ENCODE measurements around the gene NAA20.

Gene NAA20

GRCh38 chr20:19990850-19991249 lies 26.3 kb upstream of the NAA20 start:
- in situ Hi-C loops (cut with MboI; ENCODE audit: low sequenced_read_pairs), result loop anchor here (25.0 kb wide), 1 partner anchor 204 kb away; no protein-coding TSS in a partner anchor

- in situ Hi-C loops (cut with MboI; ENCODE audit: low sequenced_read_pairs), result loop anchor here (25.0 kb wide), 1 partner anchor 204 kb away; no protein-coding TSS in a partner anchor
These were observed 25.9 kb upstream of the NAA20 start for GRCh38 chr20:19991308-19991707.

- in situ Hi-C loops (cut with MboI; ENCODE audit: low sequenced_read_pairs), result loop anchor here (25.0 kb wide), 1 partner anchor 205 kb away; no protein-coding TSS in a partner anchor
These were observed 25.3 kb upstream of the NAA20 start for GRCh38 chr20:19991854-19992253.

GRCh38 chr20:19992996-19993908 lies 23.9 kb upstream of the NAA20 start:
- in situ Hi-C loops (cut with MboI; ENCODE audit: low sequenced_read_pairs), result loop anchor here (25.0 kb wide), 1 partner anchor 206 kb away; no protein-coding TSS in a partner anchor

GRCh38 chr20:19993958-19994669 lies 23.0 kb upstream of the NAA20 start:
- in situ Hi-C loops (cut with MboI; ENCODE audit: low sequenced_read_pairs), result loop anchor here (25.0 kb wide), 1 partner anchor 207 kb away; no protein-coding TSS in a partner anchor

GRCh38 chr20:19995220-19995863 lies 21.8 kb upstream of the NAA20 start:
- in situ Hi-C loops (cut with MboI; ENCODE audit: low sequenced_read_pairs), result loop anchor here (25.0 kb wide), 1 partner anchor 208 kb away; no protein-coding TSS in a partner anchor

DNA sequence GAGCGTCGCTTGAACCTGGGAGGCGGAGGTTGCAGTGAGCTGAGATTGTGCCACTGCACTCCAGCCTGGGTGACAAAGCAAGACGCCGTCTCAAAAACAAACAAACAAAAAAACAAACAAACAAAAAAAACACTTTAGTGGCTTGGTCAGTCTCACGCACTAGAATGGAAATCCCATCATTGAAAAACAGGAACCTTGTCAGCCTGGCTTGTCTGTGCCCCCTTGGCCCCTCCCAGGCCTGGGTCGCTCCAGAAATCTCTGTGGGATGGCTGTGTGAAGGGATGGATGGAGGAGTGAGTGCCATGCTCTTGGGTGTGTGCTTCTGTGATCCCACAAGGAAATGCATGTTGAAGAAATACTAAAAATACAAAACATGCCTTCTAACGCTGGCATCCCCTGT lies 20.9 kb upstream of the NAA20 start:
- in situ Hi-C loops (cut with MboI; ENCODE audit: low sequenced_read_pairs), result loop anchor here (25.0 kb wide), 1 partner anchor 209 kb away; no protein-coding TSS in a partner anchor

DNA sequence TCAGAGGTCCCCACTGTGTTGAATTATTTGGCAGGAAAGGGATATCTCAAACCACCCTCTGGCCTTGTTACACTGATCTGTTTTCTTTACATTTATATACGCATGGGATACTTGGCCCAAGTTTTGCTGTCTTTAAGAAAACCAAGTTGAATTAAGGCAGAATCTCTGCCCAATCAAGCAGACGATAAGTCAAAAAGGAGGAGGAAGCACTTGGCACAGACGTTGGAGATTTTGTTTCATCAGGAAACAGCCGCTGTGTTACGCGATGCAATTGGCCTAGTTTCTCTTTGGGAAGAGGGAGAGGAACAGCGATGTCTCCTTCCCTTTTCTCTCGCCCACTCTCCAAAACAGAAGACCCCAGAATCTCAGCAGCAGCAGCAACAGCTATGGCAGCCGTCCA lies 20.2 kb upstream of the NAA20 start:
- in situ Hi-C loops (cut with MboI; ENCODE audit: low sequenced_read_pairs), result loop anchor here (25.0 kb wide), 1 partner anchor 210 kb away; no protein-coding TSS in a partner anchor

DNA sequence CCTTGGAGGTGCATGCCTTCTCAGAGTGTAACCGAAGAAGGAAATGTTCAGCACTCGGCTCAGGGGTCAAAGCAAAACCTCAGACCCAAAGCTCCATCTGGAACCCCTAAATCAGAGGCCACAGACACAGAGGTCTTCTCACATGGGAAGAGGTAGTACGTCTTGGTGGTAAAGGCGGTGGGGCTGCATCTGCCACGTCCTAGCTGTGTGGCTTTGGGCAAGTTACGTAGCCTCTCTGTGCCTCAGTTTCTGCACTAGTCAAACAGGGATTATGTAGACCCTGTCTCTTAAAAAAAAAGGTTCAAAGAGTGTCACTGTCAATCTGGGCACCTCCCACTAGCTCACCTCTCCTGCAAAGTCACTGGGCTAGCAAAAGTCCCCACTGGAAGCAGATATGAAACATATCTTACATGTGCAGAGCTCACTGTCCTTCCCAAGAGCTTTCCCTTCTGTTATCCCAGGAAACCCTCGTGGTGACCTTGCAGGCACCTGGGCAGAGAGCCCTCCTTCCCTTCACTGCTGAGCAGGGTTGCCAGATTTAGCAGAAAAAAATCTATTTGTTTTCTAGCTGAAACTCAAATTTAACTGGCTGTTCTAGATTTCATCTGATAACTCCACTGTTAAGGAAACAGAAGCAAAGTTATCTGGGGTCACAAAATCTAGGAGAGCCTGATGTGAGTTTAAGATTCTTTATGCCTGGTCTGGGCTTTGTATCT lies 18.0 kb upstream of the NAA20 start:
- in situ Hi-C loops (cut with MboI; ENCODE audit: low sequenced_read_pairs), result loop anchor here (25.0 kb wide), 1 partner anchor 212 kb away; no protein-coding TSS in a partner anchor

GRCh38 chr20:20000211-20000968 lies 16.8 kb upstream of the NAA20 start:
- in situ Hi-C loops (cut with MboI; ENCODE audit: low sequenced_read_pairs), result loop anchor here (10.0 kb wide), 1 partner anchor 106 kb away; no protein-coding TSS in a partner anchor

DNA sequence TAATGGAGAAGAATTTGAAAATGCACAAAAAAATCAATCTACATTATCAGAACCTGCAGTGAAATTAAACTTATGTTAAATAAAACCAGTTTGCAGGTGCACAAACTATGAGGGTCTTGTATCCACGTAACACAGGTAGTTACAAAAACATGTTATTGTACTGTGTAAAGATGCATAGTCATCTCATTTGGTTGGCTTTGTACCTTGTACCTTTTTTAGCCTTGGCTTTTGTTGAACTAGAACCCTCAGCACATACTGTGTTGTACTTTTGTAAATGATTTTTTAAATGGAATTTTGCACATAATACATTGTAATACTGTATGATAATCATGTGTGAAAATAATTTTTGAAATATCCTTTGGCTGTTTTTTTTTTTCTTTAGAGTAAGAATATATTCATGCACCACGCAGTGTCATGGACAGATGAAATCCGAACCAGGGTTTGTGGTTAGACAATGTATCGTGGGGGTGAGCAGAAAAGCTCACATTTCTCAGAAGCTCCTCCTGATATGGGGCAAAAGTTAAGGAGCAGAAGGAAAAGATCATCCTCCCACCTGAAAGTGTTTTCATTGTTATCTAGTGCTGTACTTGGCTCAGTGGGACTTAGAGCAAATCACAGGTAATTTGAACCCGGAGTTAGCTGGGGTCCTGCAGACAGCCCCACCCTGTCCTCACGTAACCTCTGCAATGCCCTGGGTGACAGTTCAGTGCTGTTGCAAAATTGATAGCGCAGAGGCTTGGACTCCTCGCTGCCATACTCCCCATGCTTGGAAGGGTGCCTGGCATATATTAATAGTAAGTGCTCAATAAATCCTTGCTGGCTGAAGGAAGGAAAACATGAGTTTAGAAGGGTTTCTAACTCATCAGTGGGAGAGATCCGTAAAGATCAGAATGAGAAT lies 14.8 kb upstream of the NAA20 start:
- in situ Hi-C loops (cut with MboI; ENCODE audit: low sequenced_read_pairs), result loop anchor here (10.0 kb wide), 1 partner anchor 108 kb away; no protein-coding TSS in a partner anchor

DNA sequence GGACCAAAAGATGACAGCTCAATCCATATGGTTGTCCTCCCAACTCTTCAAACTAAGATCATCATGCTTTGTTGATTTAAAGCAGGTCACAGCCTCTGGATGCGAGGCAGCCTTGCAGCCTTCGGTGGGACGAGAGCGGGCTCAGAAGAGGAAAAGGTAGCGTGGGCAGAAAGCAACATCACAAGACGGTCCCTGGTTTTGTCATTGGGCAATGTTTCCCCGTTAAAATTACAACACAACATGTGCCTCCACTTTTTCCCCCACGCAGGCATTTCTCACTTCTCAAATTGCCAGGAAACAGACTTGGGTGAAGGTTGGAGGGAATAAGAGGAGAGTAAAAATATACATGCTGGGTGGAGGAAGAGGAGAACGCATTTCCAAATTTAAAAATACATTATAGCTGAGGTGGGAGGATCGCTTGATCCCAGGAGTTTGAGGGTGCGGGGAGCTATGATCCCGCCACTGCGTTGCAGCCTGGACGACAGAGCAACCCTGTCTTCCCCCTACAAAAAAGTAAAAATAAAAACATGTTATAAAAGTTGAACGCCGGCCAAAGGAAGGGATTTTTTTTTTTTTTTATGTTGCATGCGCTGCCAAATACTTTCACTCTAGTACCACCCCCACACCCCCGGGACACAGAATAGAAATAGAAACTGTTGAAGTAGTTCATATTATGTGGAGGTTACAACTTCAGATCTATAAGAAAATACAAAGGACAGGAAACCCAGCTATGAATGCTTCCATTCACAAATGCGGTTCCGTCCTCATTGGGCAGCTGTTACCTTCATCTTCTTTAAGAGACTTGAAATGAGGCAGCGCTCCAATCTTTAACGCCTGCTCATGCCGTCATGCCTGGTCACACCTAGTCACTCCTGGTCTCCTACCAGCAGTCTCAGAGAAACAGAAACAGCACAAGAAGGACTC lies 13.9 kb upstream of the NAA20 start:
- in situ Hi-C loops (cut with MboI; ENCODE audit: low sequenced_read_pairs), result loop anchor here (10.0 kb wide), 1 partner anchor 108 kb away; no protein-coding TSS in a partner anchor

GRCh38 chr20:20003955-20004322 lies 13.2 kb upstream of the NAA20 start:
- in situ Hi-C loops (cut with MboI; ENCODE audit: low sequenced_read_pairs), result loop anchor here (10.0 kb wide), 1 partner anchor 109 kb away; no protein-coding TSS in a partner anchor

DNA sequence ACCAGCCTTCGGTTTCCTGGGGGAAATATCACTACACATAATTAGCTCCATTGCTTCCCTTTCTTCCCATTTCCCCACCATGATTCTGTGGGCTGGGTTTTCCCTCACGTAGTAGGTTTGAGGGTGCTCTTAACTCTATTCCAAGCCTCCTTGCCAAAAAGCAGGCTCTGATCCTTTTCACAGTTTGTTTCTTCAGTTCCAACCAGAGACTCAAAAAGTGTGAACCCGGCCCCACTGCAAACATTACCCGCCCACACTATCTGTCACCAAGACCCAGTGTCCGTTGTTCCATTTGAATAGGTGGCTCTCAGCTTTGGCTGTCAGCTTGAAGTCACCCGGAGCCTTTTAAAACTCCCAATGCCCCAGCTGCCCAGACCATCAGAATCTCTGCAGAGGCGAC lies 11.8 kb upstream of the NAA20 start:
- in situ Hi-C loops (cut with MboI; ENCODE audit: low sequenced_read_pairs), result loop anchor here (10.0 kb wide), 1 partner anchor 111 kb away; no protein-coding TSS in a partner anchor

DNA sequence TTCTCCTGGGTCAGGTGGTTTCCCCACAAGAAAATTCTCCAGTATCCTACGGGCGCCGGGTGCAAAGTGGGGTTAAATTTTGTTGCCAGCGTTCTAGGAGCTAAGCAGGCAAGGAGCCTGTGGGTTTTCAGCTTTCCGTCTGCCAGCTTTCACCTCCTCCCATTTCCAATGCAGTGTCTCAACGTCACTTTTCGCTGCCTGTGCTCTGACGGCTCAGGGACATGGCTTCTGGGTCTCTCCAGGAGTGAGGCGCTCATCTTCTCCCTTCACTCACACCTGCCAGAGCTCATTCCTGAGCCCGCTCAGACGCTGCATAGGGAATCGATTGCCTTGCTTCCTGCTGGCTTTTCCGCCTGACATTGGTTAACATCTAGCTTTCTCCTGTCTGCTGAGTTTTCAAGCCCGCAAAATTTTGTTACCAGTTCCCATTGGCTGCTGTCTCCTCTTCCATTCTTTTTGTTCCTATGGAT lies 7.3 kb upstream of the NAA20 start:
- in situ Hi-C loops (cut with MboI; ENCODE audit: low sequenced_read_pairs), result loop anchor here (10.0 kb wide), 1 partner anchor 115 kb away; no protein-coding TSS in a partner anchor

- in situ Hi-C loops (cut with MboI; ENCODE audit: low sequenced_read_pairs), result no loop called here
These were observed 6.3 kb upstream of the NAA20 start for GRCh38 chr20:20010639-20011500.

Measured in HL-60/S4 (cell line).